Activated naive CD4-positive, alpha-beta T cell treated with anti-CD3 and anti-CD28 coated beads, Interleukin-2, amount 50 U/mL, for 16 hours (primary cell): ENCODE results near the gene AGER.
"Not testable (repeated sequence)": the region's sequence is repeated elsewhere in the genome, so short reads cannot be mapped to it uniquely, and the experiment has no call there.

ENCODE experiments used
- DNase-seq: peaks from one replicate; pipeline ENCODE4 v3.0.0-alpha.2; 2020

The AGER gene

GRCh38 chr6:32146687-32147086 is 37.4 kb downstream of the AGER start:
- DNase-seq: no peak

GRCh38 chr6:32146287-32146686 is 37.8 kb downstream of the AGER start:
- DNase-seq: no peak

DNA sequence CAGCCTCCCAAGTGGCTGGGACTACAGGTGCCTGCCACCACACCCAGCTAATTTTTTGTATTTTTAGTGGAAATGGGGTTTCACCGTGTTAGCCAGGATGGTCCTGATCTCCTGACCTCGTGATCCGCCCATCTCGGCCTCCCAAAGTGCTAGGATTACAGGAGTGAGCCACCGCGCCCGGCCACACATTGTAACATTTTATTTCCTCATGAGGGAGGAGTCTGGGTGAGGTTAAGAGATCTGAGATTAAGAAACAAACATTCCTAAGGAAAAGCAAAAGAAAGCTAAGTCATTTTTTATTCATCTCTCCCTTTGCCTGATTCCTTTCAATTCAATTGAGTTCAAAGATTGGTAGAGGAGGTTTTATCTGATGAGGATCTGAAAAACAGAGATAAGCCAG is 39.8 kb downstream of the AGER start:
- DNase-seq: not testable (repeated sequence)

DNA sequence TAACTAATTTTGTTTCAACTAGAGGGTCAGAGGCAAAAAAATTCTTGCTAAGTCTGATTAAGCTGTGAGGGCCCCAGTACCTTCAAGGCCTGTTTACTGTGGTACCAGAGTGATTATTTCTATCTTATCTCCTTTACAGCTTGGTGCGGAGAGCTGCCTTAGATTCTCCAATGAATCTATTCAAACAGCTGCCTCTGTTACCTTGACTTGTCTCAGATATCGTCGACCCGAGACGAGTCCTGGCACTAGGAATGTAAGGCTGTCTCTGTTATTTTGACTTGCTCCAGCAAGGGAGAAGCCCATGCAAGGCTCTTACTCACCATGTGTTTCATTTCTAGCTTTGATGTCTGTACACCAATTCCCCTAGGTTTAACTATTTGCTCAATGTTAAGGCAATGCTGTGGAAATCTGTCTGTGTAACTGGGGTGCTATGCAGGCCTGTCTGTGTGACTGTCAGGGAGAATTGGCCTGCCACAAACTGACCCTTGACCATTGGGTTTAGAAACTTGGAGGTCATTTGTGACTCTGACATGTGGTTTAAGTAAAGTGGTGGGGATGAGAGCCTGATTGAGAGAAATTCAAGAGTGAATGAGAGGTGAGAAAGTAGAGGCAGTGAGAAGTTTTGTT is 43.5 kb downstream of the AGER start:
- no peak for DNase-seq

GRCh38 chr6:32139590-32139989 is 44.5 kb downstream of the AGER start:
- no peak for DNase-seq

DNA sequence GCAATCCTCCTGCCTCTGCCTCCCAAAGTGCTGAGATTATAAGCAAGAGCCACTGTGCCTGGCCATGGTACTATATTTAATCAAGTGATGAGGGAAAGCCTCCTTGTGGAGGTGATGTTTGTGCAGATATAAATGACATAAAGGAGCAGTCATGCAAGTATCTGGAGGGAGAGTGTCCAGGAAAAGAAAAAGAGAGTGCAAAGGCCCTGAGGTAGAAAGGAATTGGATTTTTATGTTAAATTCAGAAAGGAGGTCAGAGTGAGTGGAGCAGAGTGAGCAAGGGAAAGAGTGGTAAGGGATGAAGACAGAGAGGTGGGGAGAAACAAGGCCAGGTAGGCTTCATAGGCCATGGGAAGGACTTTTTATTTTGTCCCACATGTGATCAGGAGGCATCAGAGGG is 46.6 kb downstream of the AGER start:
- no peak for DNase-seq

DNA sequence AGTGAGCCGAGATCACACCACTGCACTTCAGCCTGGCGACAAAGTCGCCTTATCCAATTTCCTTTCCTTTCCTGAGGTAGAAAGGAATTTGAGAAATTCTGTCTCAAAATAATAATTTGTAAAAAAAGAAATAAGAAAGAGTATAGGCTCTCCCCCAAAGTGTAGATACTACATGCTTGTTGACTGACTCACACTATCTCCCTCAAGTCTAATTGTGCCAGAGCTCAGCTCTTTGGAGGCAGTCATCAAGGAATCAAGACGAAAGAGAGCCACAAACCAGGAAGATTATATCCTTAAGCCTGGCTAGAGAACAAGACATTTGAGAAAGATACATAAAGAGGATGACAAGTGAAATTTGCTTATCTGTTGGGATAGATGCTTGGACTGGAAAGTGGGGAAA is 50.3 kb downstream of the AGER start:
- no peak for DNase-seq

GRCh38 chr6:32132110-32132509 is 51.9 kb downstream of the AGER start:
- DNase-seq: no peak

- DNase-seq: no peak
These were observed 52.6 kb downstream of the AGER start for GRCh38 chr6:32131439-32131948.
